ENCODE data around the gene LRIG1. TPM values are rescaled to one million over a fixed set of nuclear protein-coding genes. Genes with fewer than 3 reads are reported as not detected.

Gene LRIG1
- total and polyA plus RNA-seq, 5 donors = 80.2 to 140 (median 121) TPM

GRCh38 chr3:66442254-66443117 lies 58.3 kb downstream of the LRIG1 start:
- peaks cover 20% of the 10 kb centered on the region for H3K4me1 ChIP-seq (ENCODE audit: control insufficient read depth, insufficient read depth, low read length)
- no peaks in the 10 kb centered on the region for H3K9me3 ChIP-seq (ENCODE audit: control insufficient read depth, low read length)
- peak overlapping the region; percentile 47 for H3K27ac ChIP-seq (ENCODE audit: low read length)
- DNase-seq (peak; percentile 70 to 87 (median 76)), ATAC-seq (peak; percentile 87 to 90)
- no peaks in the 10 kb centered on the region for H3K27me3 ChIP-seq (ENCODE audit: control insufficient read depth, insufficient read depth)
- 21% methylated on average over 13 of the region's 13 CpGs for WGBS
- intact Hi-C loops (cut with DNase I) = loop anchor here in 1 of 4 donors (10.0 kb wide), 1 partner anchor 52 kb away; no protein-coding TSS in a partner anchor
- H3K4me3 ChIP-seq (ENCODE audit: low read length) = no peak overlapping the region

GRCh38 chr3:66441692-66442091 lies 59.1 kb downstream of the LRIG1 start:
- H3K4me1 ChIP-seq (ENCODE audit: control insufficient read depth, insufficient read depth, low read length) = peaks cover 23% of the 10 kb centered on the region
- H3K27me3 ChIP-seq (ENCODE audit: control insufficient read depth, insufficient read depth) = no peaks in the 10 kb centered on the region
- intact Hi-C loops (cut with DNase I) = loop anchor here in 1 of 4 donors (10.0 kb wide), 1 partner anchor 53 kb away; no protein-coding TSS in a partner anchor
- no peaks in the 10 kb centered on the region for H3K9me3 ChIP-seq (ENCODE audit: control insufficient read depth, low read length)
- DNase-seq (no peak), ATAC-seq (no peak)
- 95% methylated on average over 6 of the region's 6 CpGs for WGBS
- peak overlapping the region; percentile 19 for H3K27ac ChIP-seq (ENCODE audit: low read length)
- H3K4me3 ChIP-seq (ENCODE audit: low read length) = no peak overlapping the region

DNA sequence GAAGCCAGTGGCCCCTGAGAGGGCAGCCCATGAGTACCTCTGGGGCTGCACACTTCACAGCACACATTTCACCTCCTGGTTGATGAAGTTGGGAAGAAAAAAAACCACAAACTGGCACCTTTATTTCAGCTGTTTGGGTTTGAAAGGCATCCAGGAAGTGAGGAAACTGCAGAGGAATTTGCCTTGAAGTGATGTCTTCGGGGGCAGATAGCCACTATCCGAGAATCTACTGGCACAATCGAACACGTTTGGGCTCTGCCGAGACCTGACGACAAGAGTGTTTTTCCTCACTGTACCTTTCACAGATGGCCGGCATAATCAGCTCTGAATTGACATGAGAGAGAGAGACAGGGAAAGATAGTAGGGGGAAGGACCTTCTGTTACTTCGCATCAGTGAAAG lies 59.7 kb downstream of the LRIG1 start:
- ATAC-seq (no peak), DNase-seq (no peak)
- Histone ChIP-seq H3K9me3 (ENCODE audit: control insufficient read depth, low read length) (no peaks in the 10 kb centered on the region), H3K4me1 (ENCODE audit: control insufficient read depth, insufficient read depth, low read length) (peaks cover 24% of the 10 kb centered on the region), H3K27me3 (ENCODE audit: control insufficient read depth, insufficient read depth) (no peaks in the 10 kb centered on the region), H3K4me3 (ENCODE audit: low read length) (no peak overlapping the region), H3K27ac (ENCODE audit: low read length) (peak overlapping the region; percentile 19)
- intact Hi-C loops (cut with DNase I) = loop anchor here in 1 of 4 donors (10.0 kb wide), 1 partner anchor 54 kb away; no protein-coding TSS in a partner anchor
- WGBS = 24% methylated on average over 8 of the region's 8 CpGs

DNA sequence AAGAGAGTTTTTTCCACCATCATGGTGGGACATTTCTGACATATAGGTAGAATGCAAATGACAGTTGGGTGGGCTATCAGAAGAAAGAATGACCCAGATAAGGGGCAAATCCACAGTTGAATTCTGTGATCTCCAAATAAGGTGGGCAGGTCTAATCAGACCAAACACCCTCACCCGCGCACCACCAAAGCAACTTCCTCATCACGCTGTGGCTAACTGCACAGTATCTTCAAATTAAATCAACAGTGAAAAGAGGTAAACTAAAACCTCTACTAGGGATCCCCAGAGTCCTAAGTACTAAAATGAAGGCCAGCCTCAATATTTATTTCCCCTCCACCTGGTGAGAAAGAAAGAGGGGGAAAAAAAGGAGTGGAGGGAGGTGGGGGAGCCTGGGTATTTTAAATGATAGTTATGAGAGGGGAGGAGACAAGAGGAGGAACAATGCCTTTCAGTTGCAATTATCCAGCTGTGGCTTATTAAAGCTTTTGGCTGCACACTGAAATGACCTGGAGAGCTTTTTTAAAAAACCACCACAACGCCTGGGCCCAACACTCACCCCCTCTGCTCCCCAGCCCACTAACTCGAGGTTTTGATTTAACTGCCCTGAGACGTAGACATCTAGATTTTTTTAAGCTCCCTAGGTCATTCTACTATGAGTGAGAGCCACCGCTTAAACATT lies 61.0 kb downstream of the LRIG1 start:
- no peak for ATAC-seq
- Histone ChIP-seq H3K27me3 (ENCODE audit: control insufficient read depth, insufficient read depth) (no peaks in the 10 kb centered on the region), H3K4me3 (ENCODE audit: low read length) (no peak overlapping the region), H3K4me1 (ENCODE audit: control insufficient read depth, insufficient read depth, low read length) (peaks cover 27% of the 10 kb centered on the region), H3K27ac (ENCODE audit: low read length) (no peak overlapping the region), H3K9me3 (ENCODE audit: control insufficient read depth, low read length) (no peaks in the 10 kb centered on the region)
- WGBS = 67% methylated on average over 7 of the region's 7 CpGs
- intact Hi-C loops (cut with DNase I) = loop anchor here in 1 of 4 donors (10.0 kb wide), 1 partner anchor 55 kb away; no protein-coding TSS in a partner anchor
- DNase-seq = no peak

DNA sequence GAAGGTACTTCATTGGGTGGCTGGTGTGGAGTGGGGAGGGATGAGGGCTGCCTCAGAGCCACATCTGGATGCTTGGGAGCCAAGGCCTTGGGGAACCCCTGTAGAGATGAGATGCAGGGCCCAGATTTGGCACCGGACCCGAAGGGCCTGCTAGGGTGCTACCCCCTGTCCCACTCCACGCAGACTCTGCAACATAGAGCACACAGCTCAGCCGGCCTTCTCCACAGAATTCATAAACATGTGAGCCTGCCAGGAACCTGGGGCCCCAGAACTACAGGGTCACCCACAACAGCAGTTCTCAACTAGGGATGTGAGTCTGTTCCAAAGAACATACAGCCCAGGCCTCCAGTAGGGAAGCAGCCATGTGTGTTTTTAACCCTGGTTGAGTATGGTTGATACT lies 62.8 kb downstream of the LRIG1 start:
- peaks cover 31% of the 10 kb centered on the region for H3K4me1 ChIP-seq (ENCODE audit: control insufficient read depth, insufficient read depth, low read length)
- 99% methylated on average over 4 of the region's 4 CpGs for WGBS

DNA sequence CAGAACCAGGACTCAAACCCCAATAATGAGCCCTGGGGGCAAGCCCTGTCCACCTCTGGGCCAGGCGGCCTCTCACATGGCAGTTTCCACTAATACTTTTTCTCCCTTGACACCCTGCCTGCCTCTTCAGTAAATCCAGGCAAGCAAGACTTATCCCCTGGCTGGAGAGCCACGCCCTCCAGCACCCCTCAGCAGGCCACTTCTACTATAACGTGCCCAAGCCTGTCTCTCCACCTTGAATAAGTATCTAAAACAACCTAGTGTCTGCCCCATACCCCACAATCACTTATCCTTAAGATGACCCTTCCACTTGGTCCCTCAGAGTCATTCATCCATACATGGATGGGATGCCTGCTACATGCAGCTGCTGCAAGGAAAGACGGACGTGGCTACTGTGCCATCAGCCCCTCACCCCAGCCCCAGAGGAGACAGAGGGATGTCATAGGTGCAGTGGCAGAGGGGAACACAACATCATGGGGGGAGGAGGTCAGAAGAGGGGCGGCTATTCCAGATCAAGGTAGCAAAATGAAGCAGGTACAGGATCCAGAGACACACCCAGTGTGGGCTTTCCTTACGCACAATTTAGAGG lies 63.4 kb downstream of the LRIG1 start:
- no peak for ATAC-seq
- Histone ChIP-seq H3K27me3 (ENCODE audit: control insufficient read depth, insufficient read depth) (no peaks in the 10 kb centered on the region), H3K27ac (ENCODE audit: low read length) (no peak overlapping the region), H3K4me1 (ENCODE audit: control insufficient read depth, insufficient read depth, low read length) (peaks cover 31% of the 10 kb centered on the region), H3K4me3 (ENCODE audit: low read length) (no peak overlapping the region), H3K9me3 (ENCODE audit: control insufficient read depth, low read length) (no peaks in the 10 kb centered on the region)
- DNase-seq = no peak
- intact Hi-C loops (cut with DNase I) = no loop called here
- WGBS = 94% methylated on average over 7 of the region's 7 CpGs

More for the DNA sequence above, 62.8 kb downstream of the LRIG1 start:
- no peaks in the 10 kb centered on the region for H3K27me3 ChIP-seq (ENCODE audit: control insufficient read depth, insufficient read depth)
- no peaks in the 10 kb centered on the region for H3K9me3 ChIP-seq (ENCODE audit: control insufficient read depth, low read length)
- H3K4me3 ChIP-seq (ENCODE audit: low read length) = no peak overlapping the region
- H3K27ac ChIP-seq (ENCODE audit: low read length) = no peak overlapping the region
- DNase-seq = no peak
- ATAC-seq = no peak
- intact Hi-C loops (cut with DNase I) = no loop called here

DNA sequence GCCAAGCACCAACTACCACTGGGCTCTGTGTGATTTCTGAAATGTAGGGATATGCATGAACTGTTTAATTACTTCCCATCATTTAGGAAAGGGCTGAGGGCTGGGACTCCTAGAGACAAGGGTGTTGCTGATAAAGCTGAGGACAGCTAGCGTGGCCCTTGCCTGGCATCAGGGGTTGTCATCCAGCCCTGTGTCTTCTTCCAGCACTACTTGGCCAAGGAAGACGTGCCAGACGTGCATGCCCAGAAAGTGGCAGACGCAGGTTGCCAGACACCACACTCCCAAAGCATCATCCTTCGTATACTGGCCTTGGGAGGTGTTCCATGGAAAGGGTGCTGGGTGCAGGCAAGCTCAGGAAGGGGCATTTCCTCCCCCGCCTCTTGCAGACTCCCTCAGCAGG lies 64.8 kb downstream of the LRIG1 start:
- no peak overlapping the region for H3K27ac ChIP-seq (ENCODE audit: low read length)
- intact Hi-C loops (cut with DNase I) = no loop called here
- ATAC-seq = peak; percentile 62 to 69
- peaks cover 22% of the 10 kb centered on the region for H3K4me1 ChIP-seq (ENCODE audit: control insufficient read depth, insufficient read depth, low read length)
- H3K9me3 ChIP-seq (ENCODE audit: control insufficient read depth, low read length) = no peaks in the 10 kb centered on the region
- no peak overlapping the region for H3K4me3 ChIP-seq (ENCODE audit: low read length)
- peak in 2 of 3 donors; percentile 40 to 75 for DNase-seq
- H3K27me3 ChIP-seq (ENCODE audit: control insufficient read depth, insufficient read depth) = no peaks in the 10 kb centered on the region
- 73% methylated on average over 6 of the region's 6 CpGs for WGBS

GRCh38 chr3:66434726-66435125 lies 66.1 kb downstream of the LRIG1 start:
- no peaks in the 10 kb centered on the region for H3K9me3 ChIP-seq (ENCODE audit: control insufficient read depth, low read length)
- intact Hi-C loops (cut with DNase I) = no loop called here
- peaks cover 22% of the 10 kb centered on the region for H3K4me1 ChIP-seq (ENCODE audit: control insufficient read depth, insufficient read depth, low read length)
- 81% methylated on average over 7 of the region's 7 CpGs for WGBS
- H3K27me3 ChIP-seq (ENCODE audit: control insufficient read depth, insufficient read depth) = no peaks in the 10 kb centered on the region
- DNase-seq (no peak), ATAC-seq (no peak)
- H3K4me3 ChIP-seq (ENCODE audit: low read length) = no peak overlapping the region
- no peak overlapping the region for H3K27ac ChIP-seq (ENCODE audit: low read length)

DNA sequence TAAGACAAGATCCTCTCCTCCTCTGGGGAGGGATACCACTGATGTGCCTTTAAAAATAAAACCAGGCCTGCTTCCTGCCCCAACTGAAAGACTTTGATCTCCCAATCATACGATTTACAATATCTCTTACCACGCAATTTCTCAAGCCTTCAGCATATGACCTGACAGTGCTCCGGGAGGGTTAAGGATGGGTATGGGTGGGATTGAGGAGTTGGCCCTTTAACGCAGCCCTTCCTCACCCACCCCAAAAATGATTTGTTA lies 67.4 kb downstream of the LRIG1 start:
- peaks cover 27% of the 10 kb centered on the region for H3K4me1 ChIP-seq (ENCODE audit: control insufficient read depth, insufficient read depth, low read length)
- H3K9me3 ChIP-seq (ENCODE audit: control insufficient read depth, low read length) = no peaks in the 10 kb centered on the region
- DNase-seq = no peak
- H3K27ac ChIP-seq (ENCODE audit: low read length) = peak overlapping the region; percentile 42
- no peak for ATAC-seq
- 57% methylated on average over 4 of the region's 4 CpGs for WGBS
- H3K27me3 ChIP-seq (ENCODE audit: control insufficient read depth, insufficient read depth) = no peaks in the 10 kb centered on the region
- H3K4me3 ChIP-seq (ENCODE audit: low read length) = no peak overlapping the region
- intact Hi-C loops (cut with DNase I) = no loop called here

DNA sequence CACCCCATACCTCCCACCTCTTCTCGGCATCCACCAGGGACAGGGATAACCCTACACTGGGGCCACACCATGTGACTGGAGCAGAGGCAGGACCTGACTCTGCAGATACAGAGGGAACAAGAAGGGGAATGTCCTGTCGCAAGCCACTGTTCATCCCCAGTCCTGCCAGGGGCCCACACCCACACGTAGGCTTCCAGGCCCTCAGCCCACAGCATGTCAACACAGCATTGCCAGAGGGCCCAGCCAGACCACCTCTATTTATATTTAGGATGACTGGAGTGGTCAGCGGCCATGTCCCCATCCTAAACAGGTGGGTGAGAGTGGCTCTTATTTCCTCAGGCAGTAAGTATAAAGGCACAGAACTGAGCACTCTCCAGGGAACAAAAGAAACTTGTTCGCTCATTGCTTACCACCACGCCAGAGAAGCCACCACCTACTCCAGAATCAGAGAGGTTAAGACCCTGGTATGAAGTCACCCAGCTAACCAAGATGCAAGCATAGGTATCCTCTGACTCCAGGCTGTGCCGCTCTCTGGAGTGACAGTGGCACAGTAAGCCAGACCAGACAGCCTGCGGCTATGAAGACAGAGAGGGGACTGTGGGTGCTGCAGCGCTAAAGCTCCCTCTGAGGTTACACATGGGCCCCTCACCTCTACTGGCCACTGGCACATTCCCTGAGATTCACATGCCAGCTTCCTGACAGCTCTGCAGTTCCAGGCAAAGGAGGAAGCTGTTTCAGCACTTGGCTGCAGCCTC lies 67.9 kb downstream of the LRIG1 start:
- H3K4me1 ChIP-seq (ENCODE audit: control insufficient read depth, insufficient read depth, low read length) = peaks cover 27% of the 10 kb centered on the region
- H3K4me3 ChIP-seq (ENCODE audit: low read length) = no peak overlapping the region
- intact Hi-C loops (cut with DNase I) = no loop called here
- no peaks in the 10 kb centered on the region for H3K9me3 ChIP-seq (ENCODE audit: control insufficient read depth, low read length)
- peak overlapping the region; percentile 42 for H3K27ac ChIP-seq (ENCODE audit: low read length)
- ATAC-seq (peak; percentile 12 to 42), DNase-seq (no peak)
- no peaks in the 10 kb centered on the region for H3K27me3 ChIP-seq (ENCODE audit: control insufficient read depth, insufficient read depth)
- 76% methylated on average over 9 of the region's 9 CpGs for WGBS
